ENCODE data around the gene FARS2. TPM values are rescaled to one million over a fixed set of nuclear protein-coding genes. Genes with fewer than 3 reads are reported as not detected.

The FARS2 gene
- total and polyA plus RNA-seq, 2 donors (not counting 3 experiments of a cell fraction or from before 2014, with no cell fraction given) = 20.2 to 20.5 TPM

GRCh38 chr6:5250451-5250850, 10.9 kb upstream of the FARS2 start:
- H3K4me3 ChIP-seq (replicated peaks in 1 of 3; ENCODE audit: insufficient read depth in 1 of 3, low read depth in 1 of 3, low read length in 3 of 3) = no peak overlapping the region
- no TSS peak for BruUV-seq (replicated peaks)
- no peaks in the 10 kb centered on the region for H4K20me1 ChIP-seq (replicated peaks; ENCODE audit: control insufficient read depth, extremely low read depth, insufficient read depth, low read length)
- H3K36me3 ChIP-seq (ENCODE audit: control insufficient read depth in 2 of 2, extremely low read depth in 1 of 2, insufficient read depth in 2 of 2, low read length in 2 of 2) = no peaks in the 10 kb centered on the region
- no peak overlapping the region for H3K4me2 ChIP-seq (ENCODE audit: insufficient read depth, low read length)
- no peaks in the 10 kb centered on the region for H3K9me3 ChIP-seq (replicated peaks; ENCODE audit: control insufficient read depth, insufficient read depth, low read length)
- no peak for FAIRE-seq
- no peaks in the 10 kb centered on the region for H3K27me3 ChIP-seq (ENCODE audit: control insufficient read depth in 2 of 2, insufficient read depth in 2 of 2, low read length in 2 of 2)
- ChIA-PET POLR2A (no interaction called here), CTCF (no interaction called here)
- H3K4me1 ChIP-seq (ENCODE audit: control insufficient read depth, extremely low read depth, insufficient read depth, low read length) = no peaks in the 10 kb centered on the region
- no peak overlapping the region for H3K27ac ChIP-seq (ENCODE audit: insufficient read depth, low read depth, low read length)
- dilution Hi-C loops (cut with MboI; ENCODE audit: extremely low pct_ligation_motif_present, low sequenced_read_pairs) (no loop called here), intact Hi-C loops (cut with micrococcal nuclease) (no loop called here)
- TF ChIP-seq MYC (IDR thresholded peaks at IDR 0.05; ENCODE audit: low read depth, low read length) (no peak), GATA2 (IDR thresholded peaks at IDR 0.05; ENCODE audit: insufficient read depth, insufficient read length, low read depth, low read length) (no peak), JUN (IDR thresholded peaks at IDR 0.05; ENCODE audit: borderline replicate concordance, insufficient read depth, insufficient read length, low read depth) (no peak), MAX (IDR thresholded peaks at IDR 0.05; ENCODE audit: insufficient read depth, insufficient read length) (no peak), POLR2AphosphoS5 (IDR thresholded peaks at IDR 0.05; ENCODE audit: insufficient read depth, low read depth, low read length) (no peak), EZH2 (IDR thresholded peaks at IDR 0.05; ENCODE audit: borderline replicate concordance, low read depth, low read length, severe bottlenecking) (no peak), CTCF (IDR thresholded peaks at IDR 0.05; ENCODE audit: extremely low read depth in 1 of 2, insufficient read depth in 1 of 2, low read depth in 1 of 2, low read length in 2 of 2) (no peak), FOS (IDR thresholded peaks at IDR 0.05; ENCODE audit: borderline replicate concordance, insufficient read depth, low read length) (no peak), POLR2A (IDR thresholded peaks at IDR 0.05; ENCODE audit: low read depth, low read length) (no peak)
- peaks cover 9% of the 10 kb centered on the region for H3K79me2 ChIP-seq (ENCODE audit: control insufficient read depth, insufficient read depth, low read length)
- H3K9me1 ChIP-seq (replicated peaks; ENCODE audit: control insufficient read depth, extremely low read depth, insufficient read depth, low read length) = no peaks in the 10 kb centered on the region
- H3K9ac ChIP-seq (replicated peaks; ENCODE audit: extremely low read depth, insufficient read depth, low read length) = no peak overlapping the region
- DNase-seq (ENCODE audit: low read depth, low spot score) = no peak
- no peak overlapping the region for H2AFZ ChIP-seq (ENCODE audit: low read depth, low read length)
